NCI-H526 (cell line): ENCODE measurements around the gene IL2RA.
"Not testable (repeated sequence)": the region's sequence is repeated elsewhere in the genome, so short reads cannot be mapped to it uniquely, and the experiment has no call there.

Source experiments
- DNase-seq, 2 experiments: peaks; one replicate each; lab custom pipeline; 2025; lab: John Stamatoyannopoulos, UW

The IL2RA gene

GRCh38 chr10:6082496-6083395 is 20.6 kb upstream of the IL2RA start:
- peak in 1 of 2 experiments; percentile 2 for DNase-seq

DNA sequence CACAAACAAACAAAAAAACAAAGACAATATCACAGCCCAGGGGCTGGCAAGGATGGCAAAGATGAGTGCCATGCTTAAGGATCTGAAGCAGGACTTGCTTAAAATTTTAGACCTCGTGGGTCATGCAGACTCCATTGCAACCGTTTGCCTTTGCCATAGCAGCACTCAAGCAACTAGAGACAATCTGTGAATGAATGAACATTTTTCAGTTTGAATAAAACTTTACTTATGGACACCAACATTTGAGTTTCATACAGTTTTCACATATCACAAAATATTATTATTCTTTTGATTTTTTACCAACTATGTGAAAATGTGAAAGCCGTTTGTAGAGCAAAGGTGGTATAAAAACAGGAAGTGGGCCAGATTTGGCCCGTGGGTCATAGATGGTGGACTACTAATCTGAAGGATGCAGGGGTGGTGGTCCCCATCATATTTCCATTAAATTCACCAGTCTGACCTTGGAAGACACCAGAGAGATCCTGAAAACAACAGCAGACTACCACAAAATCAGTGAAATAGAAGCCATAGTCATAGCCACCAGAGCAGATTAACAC is 18.3 kb upstream of the IL2RA start:
- DNase-seq = no peak

GRCh38 chr10:6079044-6079443 is 16.9 kb upstream of the IL2RA start:
- DNase-seq = no peak

DNA sequence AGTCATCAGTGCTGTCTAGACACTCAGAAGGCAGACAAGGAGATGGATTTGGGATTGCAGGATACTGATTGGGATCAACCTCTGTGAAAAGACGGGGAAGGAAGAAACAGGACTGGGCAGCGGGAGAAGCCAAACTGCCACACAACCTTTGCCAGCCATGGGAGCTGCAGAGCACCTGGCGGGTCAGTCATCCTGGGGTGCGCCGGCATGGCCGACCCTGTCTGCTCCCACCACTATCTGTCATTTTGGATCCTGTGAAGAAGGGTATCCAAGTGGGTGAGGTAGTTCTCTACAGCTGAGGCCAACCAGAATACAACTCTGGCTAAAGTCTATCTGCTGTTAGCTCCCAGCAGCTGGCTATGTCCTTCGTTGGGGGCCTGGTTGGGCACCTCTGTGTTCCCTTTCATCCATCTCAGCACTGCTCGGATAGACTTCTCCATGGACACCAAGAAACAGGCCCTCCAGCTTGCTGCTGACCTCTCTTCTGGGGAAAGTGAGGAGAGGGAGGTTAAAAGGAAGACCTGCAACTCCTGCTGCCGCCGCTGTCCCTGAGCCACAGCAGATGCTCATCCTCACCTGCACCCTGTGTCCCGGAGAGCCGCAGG is 15.0 kb upstream of the IL2RA start:
- no peak for DNase-seq

GRCh38 chr10:6074489-6075301 is 12.5 kb upstream of the IL2RA start:
- DNase-seq = no peak

- DNase-seq = no peak
Observed at GRCh38 chr10:6072215-6072934, 10.2 kb upstream of the IL2RA start.

DNA sequence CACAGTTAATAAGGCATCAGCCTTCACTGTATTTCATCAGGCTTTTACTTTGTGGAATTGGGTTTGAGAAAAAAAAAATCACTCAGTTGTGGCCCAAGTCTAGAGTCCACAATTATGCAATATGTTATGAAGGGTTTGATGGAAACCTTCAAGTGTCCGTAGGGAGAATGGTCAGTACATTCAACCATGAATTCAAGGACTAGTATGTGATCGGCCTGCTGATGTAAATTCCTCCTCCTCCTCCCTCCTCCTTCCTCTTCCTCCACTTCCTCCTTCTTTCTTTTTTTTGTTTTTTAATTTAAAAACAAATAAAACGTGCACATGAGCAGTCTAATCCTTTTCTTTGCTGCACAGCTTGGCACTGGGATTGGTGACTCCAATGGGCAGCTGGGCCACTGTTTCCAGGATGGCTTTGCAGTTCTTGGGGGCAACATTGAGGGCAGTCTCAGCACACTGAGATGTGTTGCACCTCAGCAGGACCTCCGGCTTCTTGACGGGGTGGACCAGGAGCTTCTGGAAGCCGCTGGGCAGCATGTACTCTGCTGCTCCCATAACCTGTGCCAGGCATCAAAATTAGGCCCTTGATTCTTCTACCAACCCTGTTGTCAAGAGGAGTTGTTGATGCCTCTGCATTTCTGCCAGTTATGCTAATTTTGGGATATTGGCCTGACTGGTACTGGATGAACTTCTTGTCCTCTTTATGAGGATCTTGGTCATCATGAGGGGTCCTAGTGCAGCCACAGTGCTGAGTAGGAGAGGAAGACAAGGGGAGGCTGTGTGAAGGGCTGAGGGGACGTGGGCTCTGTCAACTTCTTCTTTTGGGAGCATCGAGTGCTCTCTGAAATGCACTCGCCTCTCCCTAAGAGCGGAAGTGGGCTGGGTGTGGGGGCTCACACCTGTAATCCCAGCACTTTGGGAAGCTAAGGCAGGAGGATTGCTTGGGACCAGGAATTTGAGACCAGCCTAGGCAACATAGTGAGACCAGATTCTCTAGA is 9.3 kb upstream of the IL2RA start:
- DNase-seq = no peak

- no peak for DNase-seq
Observed at GRCh38 chr10:6070660-6071059, 8.5 kb upstream of the IL2RA start.

DNA sequence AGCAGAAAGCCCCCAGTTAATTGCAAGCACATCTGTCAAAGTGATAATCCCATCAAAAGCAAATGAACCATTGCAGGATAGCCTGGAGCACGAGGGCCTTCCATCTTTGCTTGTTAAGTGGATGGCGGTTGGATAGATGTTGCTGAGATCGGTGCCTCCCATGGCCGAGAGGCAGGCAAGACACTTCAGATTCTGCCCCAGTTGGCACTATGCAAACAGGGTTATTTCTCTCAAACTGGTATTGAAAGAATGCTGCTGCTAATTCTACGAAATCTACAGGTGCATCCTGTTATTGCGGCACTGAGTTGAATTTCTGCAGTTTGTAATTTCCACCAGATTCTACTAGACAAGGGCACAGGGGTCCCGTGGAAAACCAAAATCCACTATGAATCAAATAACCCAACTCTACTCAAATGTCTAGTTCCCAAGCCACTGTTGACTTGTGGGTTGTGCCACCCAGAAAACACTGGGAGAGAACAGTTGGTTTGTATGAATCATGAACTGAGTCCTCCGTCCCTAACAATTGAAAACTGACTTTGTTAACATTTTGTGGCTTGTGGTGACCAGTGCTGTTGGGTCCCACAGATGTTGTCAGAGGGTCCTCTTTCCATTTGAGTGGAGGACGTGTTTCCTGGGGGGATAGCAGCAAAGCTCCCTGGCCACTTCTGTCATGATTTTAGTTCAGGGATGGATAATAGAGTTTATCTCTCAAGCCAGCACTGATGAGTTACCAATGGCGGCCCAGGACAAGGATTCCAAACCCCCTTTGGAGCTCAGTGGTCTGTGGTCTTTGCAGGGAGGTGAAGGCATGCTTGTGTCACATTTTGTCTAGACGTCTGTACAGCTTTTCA is 7.1 kb upstream of the IL2RA start:
- no peak for DNase-seq

- no peak for DNase-seq
Observed at GRCh38 chr10:6068422-6068821, 6.3 kb upstream of the IL2RA start.

GRCh38 chr10:6068006-6068405 is 5.8 kb upstream of the IL2RA start:
- no peak for DNase-seq

GRCh38 chr10:6067457-6067856 is 5.3 kb upstream of the IL2RA start:
- no peak for DNase-seq

DNA sequence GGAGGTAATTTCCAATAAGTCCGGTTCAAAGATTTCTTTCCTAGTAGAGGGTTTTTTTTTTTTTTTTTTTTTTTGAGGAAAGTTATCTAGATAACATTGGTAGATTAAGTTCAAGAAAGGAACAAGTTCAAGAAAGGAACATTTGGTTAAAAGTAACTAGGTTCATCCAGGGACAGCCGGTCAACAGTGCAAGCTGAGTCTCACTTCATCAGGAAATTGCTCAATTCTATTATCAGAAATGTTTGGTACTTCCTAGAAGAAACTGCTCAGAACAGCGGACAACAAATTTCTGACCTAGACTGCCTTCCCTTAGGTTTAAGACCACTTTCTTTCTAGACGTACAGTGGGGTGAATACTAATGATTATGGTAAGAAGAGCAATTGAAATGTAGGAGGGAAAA is 3.7 kb upstream of the IL2RA start:
- DNase-seq = no peak

DNA sequence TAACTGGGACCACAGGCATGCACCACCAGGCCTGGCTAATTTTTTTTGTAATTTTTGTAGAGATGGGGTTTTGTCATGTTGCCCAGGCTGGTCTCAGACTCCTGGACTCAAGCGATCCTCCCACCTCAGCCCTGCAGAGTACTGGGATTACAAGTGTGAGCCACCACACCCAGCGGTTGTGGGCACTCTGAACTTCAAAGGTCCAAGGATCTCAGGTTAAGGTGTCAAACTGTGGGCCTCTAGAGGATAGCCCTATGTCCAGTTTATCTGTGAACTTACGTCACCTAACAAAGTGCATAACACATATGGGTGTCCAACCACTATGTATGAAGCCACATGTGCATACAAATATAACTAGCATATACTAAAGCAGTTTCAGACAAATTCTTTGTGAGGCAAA is 3.2 kb upstream of the IL2RA start:
- DNase-seq = no peak

GRCh38 chr10:6064726-6065125 is 2.6 kb upstream of the IL2RA start:
- not testable (repeated sequence) for DNase-seq

- no peak for DNase-seq
Observed at GRCh38 chr10:6064119-6064518, 2.0 kb upstream of the IL2RA start.

GRCh38 chr10:6061056-6061455 is 1.1 kb downstream of the IL2RA start:
- no peak for DNase-seq

DNA sequence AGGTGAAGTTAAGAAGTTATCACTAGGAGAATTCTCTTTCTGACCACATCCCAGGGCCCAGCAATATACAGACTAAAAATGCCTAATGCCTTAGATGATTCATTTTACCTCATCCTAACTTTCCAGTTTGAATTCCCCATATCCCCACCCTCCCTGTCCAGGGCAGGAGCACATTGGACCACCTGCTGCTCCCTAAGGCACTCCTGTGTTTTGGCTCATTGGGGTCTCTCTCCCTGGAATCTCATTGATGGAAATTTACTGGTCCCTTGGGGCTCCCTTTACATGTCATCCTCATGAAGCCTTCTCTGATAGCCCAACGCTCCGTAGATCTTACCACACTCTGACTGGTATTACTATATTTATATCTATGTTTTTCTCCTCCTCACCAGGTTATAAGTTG is 2.7 kb downstream of the IL2RA start:
- no peak for DNase-seq

- DNase-seq = no peak
Observed at GRCh38 chr10:6058682-6059475, 3.3 kb downstream of the IL2RA start.
